ENCODE measurements around the gene BSND.
A peak's percentile ranks its signal among the peaks of the same experiment; 100 is the strongest.

BSND gene

GRCh38 chr1:54982739-54983138, 16.0 kb upstream of the BSND start:
- Histone ChIP-seq H3K27me3 (replicated peaks; ENCODE audit: insufficient read depth, low read length) (peaks cover 2% of the 10 kb centered on the region; the same call in 1 of the 2 replicates), H3K27ac (ENCODE audit: low read length) (no peak overlapping the region), H3K9me2 (replicated peaks; ENCODE audit: insufficient read depth, low read length) (no peaks in the 10 kb centered on the region), H2AFZ (ENCODE audit: low read length) (no peak overlapping the region), H3K4me2 (ENCODE audit: low read depth, low read length) (no peak overlapping the region), H3K4me3 (ENCODE audit: low read length) (no peak overlapping the region), H3K4me1 (ENCODE audit: low read length) (no peaks in the 10 kb centered on the region), H3K9me3 (replicated peaks; ENCODE audit: insufficient read depth, low read length) (no peaks in the 10 kb centered on the region), H3K79me2 (ENCODE audit: low read length) (no peaks in the 10 kb centered on the region), H3K36me3 (replicated peaks; ENCODE audit: insufficient read depth, low read length) (no peaks in the 10 kb centered on the region), H3F3A (ENCODE audit: insufficient read depth, low read length) (no peaks in the 10 kb centered on the region), H3K9ac (ENCODE audit: low read length) (no peak overlapping the region), H4K20me1 (ENCODE audit: insufficient read depth, low read length) (no peaks in the 10 kb centered on the region)
- TF ChIP-seq EZH2phosphoT487 (IDR thresholded peaks at IDR 0.05; ENCODE audit: low read length) (no peak), CTCF (IDR thresholded peaks at IDR 0.05; ENCODE audit: low read length) (no peak), EZH2 (optimal IDR thresholded peaks at IDR 0.05; ENCODE audit: low read depth, low read length) (no peak)
- DNase-seq, result peak; percentile 40

DNA sequence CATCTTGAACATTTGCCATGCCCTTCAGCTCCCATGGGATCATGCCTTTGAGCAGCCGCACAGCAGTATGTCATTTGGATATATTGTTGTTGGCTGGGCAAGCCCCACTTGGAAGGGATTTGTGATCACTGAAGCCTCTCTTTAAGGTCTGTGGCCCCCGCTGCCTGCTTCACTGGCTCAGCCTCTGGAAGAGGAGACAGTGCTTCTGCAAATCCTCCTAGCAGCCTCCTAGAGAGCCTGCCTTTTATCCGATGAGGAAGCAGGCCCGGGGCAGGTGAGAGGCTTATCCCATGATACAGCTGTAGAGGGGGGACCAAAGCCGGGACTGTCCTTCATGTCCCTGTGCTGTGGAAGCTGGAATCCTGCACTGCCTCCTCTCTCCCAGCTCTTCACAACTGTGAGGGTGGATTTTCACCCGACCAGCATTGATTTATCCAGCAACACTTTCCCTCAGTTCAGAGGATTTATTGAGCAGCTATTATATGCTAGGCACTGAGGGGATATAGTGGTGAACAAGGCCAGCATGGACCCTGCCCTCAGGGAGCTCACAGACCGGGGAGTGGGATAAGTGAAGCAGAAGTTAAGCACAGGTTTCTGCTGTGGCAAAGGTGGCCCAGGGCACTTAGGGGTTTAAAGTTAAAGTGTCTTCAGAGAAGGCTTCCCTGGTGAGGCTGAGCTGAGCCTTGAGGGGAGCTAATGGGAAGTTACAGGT, 14.4 kb upstream of the BSND start:
- Histone ChIP-seq H3K27me3 (replicated peaks; ENCODE audit: insufficient read depth, low read length) (peaks cover 2% of the 10 kb centered on the region; the same call in 1 of the 2 replicates), H3K27ac (ENCODE audit: low read length) (no peak overlapping the region), H3K36me3 (replicated peaks; ENCODE audit: insufficient read depth, low read length) (no peaks in the 10 kb centered on the region), H3K9me3 (replicated peaks; ENCODE audit: insufficient read depth, low read length) (no peaks in the 10 kb centered on the region), H3K4me3 (ENCODE audit: low read length) (no peak overlapping the region), H3K4me2 (ENCODE audit: low read depth, low read length) (no peak overlapping the region), H3K9ac (ENCODE audit: low read length) (no peak overlapping the region), H3F3A (ENCODE audit: insufficient read depth, low read length) (no peaks in the 10 kb centered on the region), H3K9me2 (replicated peaks; ENCODE audit: insufficient read depth, low read length) (no peaks in the 10 kb centered on the region), H2AFZ (ENCODE audit: low read length) (no peak overlapping the region), H4K20me1 (ENCODE audit: insufficient read depth, low read length) (no peaks in the 10 kb centered on the region), H3K79me2 (ENCODE audit: low read length) (no peaks in the 10 kb centered on the region), H3K4me1 (ENCODE audit: low read length) (no peaks in the 10 kb centered on the region)
- no peak for DNase-seq
- no peak for TF ChIP-seq CTCF (IDR thresholded peaks at IDR 0.05; ENCODE audit: low read length)
- no peak for TF ChIP-seq EZH2phosphoT487 (IDR thresholded peaks at IDR 0.05; ENCODE audit: low read length)
- TF ChIP-seq EZH2 (optimal IDR thresholded peaks at IDR 0.05; ENCODE audit: low read depth, low read length), result no peak

DNA sequence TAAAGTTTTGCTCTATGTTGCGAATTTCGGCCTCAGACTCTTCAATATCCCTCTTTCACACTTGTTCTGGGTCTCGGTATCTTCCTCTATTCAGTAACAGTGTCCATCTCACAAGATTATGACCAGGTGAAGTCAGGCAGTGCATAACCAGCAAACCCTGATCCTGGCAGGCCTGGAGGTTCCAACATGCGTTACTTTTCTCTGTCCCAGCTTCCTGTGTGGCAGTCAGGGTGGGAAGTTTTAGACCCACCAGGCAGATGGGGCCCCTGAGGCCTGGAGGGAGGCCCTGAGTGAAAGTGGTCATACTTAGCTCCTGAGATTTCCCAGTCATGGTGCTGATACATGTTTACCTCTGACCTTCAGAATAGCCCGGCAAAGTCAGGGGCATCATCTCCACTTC, 13.2 kb upstream of the BSND start:
- Histone ChIP-seq H3K9me3 (replicated peaks; ENCODE audit: insufficient read depth, low read length) (no peaks in the 10 kb centered on the region), H3K36me3 (replicated peaks; ENCODE audit: insufficient read depth, low read length) (no peaks in the 10 kb centered on the region), H3K4me1 (ENCODE audit: low read length) (no peaks in the 10 kb centered on the region), H3K4me3 (ENCODE audit: low read length) (no peak overlapping the region), H3K27ac (ENCODE audit: low read length) (no peak overlapping the region), H3F3A (ENCODE audit: insufficient read depth, low read length) (no peaks in the 10 kb centered on the region), H3K27me3 (replicated peaks; ENCODE audit: insufficient read depth, low read length) (peaks cover 2% of the 10 kb centered on the region; the same call in 1 of the 2 replicates), H4K20me1 (ENCODE audit: insufficient read depth, low read length) (no peaks in the 10 kb centered on the region), H3K79me2 (ENCODE audit: low read length) (no peaks in the 10 kb centered on the region), H3K4me2 (ENCODE audit: low read depth, low read length) (no peak overlapping the region), H2AFZ (ENCODE audit: low read length) (no peak overlapping the region), H3K9me2 (replicated peaks; ENCODE audit: insufficient read depth, low read length) (no peaks in the 10 kb centered on the region), H3K9ac (ENCODE audit: low read length) (no peak overlapping the region)
- DNase-seq, result no peak
- TF ChIP-seq CTCF (IDR thresholded peaks at IDR 0.05; ENCODE audit: low read length) (no peak), EZH2 (optimal IDR thresholded peaks at IDR 0.05; ENCODE audit: low read depth, low read length) (no peak), EZH2phosphoT487 (IDR thresholded peaks at IDR 0.05; ENCODE audit: low read length) (no peak)
